NCI-H2196 treated with DMSO at 0.1 percent for 48 hours (cell line): ENCODE measurements around the gene PUS7.
A peak's percentile ranks its signal among the peaks of the same experiment; 100 is the strongest.
"Not testable (repeated sequence)": the region's sequence is repeated elsewhere in the genome, so short reads cannot be mapped to it uniquely, and the experiment has no call there.

Source experiments
- DNase-seq: peaks from one replicate; lab custom pipeline; 2025; ENCODE audit not compliant: unreplicated experiment; lab: John Stamatoyannopoulos, UW

PUS7 gene

DNA sequence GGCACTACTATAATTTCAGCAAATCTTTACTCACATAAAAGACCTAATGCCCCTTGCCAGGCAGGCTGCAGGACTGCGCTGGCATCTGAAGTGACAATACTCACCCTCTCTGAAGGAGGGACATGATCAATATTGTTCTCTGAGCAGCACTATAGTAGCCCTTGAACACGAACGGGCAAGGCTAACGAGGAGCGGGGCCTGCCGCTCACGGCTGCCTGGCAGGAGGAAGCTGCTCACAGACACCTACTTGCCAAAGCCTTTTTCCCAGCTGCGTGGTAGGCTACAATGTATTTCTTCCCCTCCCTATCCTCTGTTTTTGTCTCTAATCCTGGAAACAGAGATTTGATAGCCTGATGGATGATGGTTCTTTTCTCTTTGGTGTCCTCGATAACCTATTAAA is 19.9 kb downstream of the PUS7 start:
- no peak for DNase-seq

DNA sequence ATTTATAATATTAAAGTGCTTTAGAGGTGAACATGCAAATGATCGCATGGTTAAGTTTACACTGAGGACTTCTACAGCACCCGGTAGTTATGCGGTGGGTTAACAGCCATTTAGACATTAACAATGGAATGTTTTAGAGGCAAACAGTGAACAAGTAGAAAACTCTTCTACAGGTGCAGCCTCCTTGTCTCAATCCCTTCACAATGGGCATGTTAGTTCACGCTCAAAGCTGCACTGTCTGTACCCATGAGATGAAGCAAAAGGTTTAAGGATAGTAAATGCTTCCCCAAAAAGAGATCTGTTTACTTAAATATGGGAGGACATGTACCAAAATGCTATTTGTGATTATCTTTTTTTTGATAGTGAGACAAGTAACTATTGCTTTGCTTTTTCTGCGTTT is 25.1 kb downstream of the PUS7 start:
- no peak for DNase-seq

DNA sequence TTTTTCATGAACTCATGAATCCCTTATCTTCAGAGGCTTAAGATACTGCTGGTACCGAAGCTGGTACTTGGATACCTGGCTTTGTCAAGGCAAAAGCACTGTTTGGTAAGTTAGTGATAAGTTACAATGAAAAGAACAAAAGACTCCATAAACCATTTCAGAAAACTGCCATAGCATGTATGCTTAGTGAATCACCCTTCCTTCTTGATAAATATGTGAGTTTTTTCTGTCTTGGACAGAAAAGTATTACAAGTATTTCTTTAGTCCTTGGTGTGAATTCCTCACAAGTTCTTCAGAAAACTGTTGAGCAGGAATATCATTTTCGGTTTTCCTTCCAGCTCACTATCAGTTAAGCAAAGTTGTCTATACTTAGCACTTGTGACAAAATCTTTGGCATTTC is 25.6 kb downstream of the PUS7 start:
- DNase-seq = no peak

DNA sequence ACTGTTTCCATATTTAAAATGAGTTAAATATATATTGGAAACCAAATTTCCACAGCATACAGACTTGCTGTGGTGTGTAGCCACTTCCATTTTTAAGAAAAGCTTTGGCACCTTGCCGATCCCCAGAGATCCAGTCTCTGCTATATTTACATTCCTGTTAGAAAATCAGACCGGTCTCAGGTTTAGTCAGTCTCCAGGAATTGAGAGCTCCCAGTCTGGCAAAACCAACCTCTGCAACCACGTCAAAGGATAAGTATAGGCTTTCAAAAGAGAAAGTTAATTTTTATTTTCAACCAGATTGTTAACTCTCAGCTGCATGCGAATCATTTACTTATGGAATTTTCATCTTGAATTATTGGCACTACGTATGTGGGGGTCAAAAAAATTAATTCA is 28.2 kb downstream of the PUS7 start:
- no peak for DNase-seq

DNA sequence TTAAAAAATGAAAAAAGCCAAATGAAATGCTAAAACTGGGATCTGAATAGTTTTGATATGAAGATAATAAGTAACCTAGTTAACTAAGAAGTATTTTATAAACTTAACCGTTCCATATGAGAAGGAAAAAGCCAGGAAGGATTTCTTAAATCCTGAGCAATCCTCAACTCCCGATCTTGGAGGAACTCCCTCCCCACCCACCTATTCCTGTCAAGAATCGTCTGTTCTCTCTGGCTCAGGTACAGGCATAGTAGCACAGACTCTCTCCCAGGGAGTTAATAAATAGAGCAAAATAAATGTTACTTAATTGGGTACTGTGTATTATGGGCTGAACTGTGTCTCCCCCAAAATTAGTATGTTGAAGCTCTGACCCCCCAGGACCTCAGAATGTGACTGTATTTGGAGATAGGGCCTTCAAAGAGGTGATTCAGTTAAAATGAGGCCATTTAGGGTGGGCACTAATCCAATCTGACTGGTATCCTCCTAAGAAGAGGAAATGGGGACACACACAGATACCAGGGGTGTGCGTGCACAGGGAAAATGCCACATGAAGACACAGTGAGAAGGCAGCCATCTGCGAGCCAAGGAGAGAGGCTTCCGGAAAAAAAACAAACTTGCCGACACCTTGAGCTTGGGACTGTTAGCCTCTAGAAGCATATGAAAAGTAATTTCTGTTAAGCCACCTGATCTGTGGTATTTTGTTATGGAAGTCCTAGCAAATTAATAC is 28.7 kb downstream of the PUS7 start:
- no peak for DNase-seq

DNA sequence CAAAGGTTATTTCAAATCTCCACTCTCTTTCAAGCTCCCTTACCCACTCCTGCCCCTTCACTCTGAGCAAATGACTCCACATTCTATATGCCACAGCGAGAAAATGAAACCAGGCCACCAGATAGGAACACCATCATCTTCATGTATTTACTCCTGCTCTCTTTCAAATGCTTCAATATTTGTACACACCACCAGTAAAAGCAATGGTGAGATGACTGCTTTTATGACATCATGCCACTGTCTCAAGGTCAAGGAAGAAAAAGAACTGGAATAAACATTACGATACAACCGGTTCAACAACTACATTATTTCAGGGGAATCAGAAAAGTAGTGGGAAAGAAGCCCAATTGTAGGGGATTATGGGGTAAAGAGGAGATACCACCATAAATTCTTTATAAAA is 32.7 kb downstream of the PUS7 start:
- DNase-seq = no peak

DNA sequence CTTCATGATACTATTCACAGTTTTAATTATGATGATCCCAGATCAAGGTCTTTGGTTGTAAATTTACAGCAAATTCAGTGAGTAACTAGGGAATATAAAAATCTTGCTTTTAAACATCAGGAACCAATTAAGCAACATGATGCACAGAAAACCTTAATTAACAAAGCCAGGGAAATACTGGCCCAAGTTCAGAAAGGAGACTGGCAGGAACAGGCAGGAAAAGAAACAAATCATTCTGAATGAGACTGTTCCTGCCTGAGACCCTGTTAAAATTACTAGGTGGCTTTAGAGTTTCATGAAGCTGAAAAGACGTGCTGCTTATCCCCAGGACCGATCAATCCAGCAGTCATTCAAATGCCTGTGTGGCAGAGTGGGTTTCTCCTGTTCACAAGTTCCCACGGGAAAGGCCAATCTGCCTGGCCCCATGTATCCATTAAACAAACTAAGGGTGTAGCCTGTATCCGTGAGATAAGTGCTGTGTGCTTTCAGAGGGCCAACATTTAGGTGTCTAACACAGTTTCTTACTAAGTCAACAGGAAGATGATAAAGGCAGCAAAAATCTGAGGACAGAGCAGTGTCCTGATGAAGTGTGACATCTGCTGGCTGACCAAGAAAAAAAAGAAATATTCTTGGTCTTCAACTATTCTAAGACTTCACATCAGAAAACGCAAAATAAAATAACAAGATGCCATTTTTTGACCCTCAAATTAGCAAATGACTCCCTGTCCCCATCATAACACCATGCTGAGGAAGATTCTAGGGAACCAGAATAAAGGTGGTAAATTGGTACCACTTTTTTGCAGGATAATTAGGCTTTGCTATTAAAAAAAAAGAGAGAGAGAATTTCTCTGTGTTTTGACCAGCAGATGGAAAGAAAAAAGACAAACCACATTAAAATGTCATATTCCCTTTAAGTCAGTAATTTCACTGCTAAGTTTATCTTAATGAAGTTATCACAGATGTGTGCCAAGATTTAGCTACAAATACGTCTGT is 34.2 kb downstream of the PUS7 start:
- peak; percentile 5 for DNase-seq

DNA sequence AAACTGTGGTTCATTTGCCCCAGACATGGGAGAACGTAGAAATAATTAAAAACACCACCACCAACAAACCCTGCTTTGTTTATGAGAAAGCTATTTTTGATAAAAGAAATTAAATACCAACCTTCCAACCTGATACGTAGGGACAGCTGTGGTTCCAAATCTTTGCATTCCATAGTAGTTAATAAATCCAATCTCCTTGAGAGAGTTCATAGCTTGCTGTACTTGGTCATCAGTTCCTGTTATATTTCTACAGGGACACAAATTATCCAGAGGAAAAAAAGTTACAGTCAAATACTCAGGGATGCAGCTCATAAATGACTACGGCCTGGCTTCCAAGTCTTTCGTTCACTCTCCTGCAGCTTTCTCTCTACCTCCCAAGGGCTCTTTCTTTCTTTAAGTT is 41.1 kb downstream of the PUS7 start:
- no peak for DNase-seq

DNA sequence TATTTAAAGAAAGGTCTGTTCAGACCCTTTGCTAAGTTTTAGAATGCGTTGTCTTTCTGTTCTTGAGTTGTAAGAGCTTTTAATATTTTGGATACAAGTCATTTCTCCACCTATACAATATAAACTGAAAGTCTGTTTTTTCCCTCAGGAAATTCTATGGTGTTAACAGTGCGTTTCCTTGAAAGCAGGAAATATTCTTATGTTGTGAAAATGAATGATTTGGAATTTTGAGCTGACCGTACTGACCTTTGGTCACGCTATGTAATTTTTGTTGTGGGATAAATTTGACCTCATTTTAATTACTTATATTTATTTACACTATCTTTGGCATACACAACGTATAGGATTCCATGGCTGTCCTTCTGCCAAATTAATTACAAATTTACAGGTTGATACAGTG is 43.5 kb downstream of the PUS7 start:
- no peak for DNase-seq

DNA sequence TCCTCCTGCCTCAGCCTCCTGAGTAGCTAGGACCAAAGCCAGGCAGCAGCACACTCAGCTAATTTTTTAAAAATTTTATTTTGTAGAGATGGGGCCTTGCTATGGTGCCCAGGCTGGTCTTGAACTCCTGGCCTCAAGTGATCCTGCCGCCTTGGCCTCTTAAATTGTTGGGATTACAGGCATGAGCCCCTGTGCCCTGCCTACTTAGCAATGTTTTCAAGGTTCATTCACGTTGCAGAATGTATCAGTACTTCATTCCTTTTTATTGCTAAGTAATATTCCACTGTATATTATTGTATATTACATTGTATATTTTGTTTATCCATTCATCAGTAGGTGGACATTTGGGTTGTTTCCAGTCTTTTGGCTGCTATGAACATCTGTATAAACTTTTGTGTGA is 44.2 kb downstream of the PUS7 start:
- DNase-seq = no peak

DNA sequence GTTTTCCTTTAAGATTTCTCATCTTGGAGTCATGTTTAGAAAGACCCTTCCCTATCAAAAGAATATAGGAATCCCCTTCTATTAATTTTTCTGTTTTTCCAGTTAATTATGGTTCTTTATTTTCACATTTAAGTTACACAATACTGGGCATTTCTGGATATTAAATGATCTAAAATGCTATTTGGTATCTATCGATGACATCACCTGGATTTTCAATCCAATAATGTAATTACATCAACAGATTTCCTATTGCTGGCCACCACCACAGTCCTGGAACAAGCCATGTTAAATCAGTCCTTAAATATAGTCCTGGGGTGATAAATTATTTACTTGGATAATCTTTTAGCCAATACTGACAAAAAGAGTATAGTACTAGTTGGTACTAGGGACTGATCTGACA is 48.0 kb downstream of the PUS7 start:
- no peak for DNase-seq

DNA sequence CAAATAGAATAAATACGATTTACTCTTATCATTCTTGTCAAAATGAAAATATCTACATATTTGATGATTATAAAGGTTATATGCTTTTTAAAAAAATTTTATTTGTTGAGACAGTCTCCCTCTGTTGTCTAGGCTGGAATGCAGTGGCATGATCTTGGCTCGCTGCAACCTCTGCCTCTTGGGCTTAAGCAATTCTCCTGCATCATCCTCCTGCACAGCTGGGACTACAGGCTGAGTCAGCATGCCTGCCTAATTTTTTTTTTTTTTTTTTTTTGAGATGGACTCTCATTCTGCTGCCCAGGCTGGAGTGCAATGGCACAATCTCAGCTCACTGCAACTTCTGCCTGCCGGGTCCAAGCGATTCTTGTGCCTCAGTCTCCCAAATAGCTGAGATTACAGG is 48.9 kb downstream of the PUS7 start:
- no peak for DNase-seq

DNA sequence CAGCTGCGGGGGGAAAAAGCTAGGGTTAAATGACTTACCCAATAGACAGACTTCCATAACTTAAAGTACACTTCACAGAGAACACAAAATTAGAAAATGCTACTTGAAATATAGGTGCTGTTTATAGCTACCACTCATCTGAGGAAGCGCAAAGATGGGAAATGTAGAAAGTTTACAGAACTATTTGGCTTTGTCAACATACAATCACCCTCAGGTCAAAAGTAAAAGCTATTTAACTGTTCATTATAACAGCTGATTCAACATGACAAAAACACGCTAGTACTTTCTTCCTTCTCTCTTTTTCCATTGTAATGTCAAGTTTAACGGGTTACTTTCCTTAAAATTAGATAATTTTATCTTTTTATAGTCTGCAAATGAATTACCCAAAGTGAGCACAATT is 51.2 kb downstream of the PUS7 start:
- no peak for DNase-seq

DNA sequence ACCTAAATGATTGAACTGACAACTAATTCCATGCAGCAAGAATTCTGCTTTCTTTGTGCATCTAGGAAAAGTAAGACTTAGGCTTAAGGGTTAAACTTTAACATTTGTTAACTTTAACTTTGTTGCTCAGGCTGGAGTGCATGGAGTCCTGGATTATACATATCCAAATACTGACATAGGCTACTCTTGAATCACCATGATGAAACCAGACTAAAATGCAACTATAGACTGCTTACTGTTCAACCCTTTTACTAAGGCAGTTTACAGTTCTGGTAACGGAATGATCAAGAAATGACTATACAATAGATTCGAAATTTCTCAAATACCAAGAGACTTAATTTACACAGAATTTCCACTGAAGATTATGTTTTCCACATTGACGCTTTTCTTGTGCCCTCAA is 52.0 kb downstream of the PUS7 start:
- DNase-seq = no peak

DNA sequence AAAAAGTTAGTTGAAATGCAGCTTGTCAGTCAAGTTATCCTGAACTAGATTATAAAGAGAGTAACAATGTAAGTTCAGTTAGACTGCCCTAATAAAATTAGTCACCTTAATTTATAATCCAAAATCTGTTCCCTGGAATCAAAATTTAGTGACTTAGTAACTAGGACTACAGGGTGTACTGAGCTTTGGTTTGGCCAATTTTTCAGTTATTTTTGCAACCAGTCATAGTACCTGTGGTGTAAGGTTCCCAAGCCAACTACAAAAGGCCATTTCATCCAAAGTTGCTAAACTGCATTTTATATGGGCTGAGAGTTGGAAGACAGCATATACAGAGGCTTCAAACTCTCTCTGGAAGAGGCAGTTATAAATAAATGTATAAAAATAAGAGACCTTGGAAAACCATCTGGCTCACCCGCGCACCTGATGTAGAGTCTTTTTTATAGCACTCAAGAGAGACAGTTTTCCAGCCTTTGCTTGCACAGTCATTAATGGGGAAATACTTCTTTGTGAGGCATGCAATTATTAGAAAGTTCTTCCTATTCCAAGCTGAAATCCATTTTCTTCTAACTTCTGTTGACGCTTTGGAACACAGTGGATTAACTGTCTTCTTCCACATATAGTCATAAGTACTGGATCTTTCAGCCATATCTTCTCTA is 59.2 kb downstream of the PUS7 start:
- DNase-seq = no peak

DNA sequence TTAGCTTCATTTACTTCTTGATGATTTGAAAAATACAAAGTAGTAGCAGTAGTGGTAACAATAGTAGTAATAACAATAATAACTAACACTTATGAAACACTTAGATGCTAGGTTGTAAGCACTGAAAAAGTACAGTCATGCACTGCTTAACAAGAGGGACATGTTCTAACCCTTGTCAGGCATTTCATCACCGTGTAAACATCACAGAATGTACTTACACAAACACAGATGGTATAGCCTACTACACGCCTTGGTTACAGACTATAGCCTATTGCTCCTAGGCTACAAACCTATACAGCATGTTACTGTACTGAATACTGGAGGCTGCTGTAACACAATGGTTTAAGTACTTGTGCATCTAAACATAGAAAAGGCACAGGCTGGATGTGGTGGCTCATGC is 60.6 kb downstream of the PUS7 start:
- DNase-seq = no peak

DNA sequence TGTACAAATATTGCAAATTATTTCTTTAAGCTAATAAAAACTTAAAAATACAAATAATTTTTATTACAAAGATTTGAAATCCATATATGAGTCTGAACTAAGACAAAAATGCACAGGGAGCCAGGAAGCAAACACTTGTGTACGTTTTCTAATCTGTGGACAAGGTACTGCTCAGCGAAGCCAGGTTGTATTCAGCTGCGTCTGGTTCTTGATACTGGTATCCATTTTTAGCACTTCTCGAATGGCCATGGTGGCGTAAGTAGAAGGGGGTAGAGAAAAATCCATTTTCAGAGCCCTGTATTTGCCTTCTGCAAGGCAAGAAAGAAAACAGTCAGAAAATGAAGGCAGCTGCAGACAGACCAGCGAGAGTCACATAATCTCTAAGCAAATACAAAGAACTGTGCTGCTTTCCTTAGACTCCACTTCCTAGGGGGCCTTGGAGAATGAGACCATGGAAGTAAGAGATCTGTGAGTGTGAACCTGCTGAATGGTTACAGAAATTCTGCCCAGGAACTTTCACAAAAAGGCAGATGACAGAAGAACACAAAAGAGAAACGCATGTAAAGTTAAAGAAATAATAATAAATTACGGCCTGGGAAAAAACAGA is 64.3 kb downstream of the PUS7 start:
- no peak for DNase-seq

DNA sequence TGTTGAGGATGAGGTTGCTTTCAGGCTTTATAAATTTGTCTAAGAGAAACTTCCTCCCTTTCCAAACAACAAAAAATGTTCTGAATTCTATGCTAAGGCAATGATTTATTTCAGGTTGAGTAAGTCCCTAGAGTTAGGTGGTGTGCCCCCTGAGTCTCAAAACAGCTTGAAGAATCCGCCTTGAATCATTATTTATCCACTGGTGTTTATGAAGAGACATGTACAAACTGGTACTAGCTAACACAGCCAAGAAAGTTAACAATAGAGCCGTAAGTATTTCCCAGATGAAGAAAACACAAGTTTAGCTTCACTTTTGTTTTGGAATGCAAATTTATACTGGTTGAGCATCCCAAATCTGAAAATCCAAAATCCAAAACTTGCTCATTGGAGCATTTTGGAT is 67.2 kb downstream of the PUS7 start:
- DNase-seq = no peak

DNA sequence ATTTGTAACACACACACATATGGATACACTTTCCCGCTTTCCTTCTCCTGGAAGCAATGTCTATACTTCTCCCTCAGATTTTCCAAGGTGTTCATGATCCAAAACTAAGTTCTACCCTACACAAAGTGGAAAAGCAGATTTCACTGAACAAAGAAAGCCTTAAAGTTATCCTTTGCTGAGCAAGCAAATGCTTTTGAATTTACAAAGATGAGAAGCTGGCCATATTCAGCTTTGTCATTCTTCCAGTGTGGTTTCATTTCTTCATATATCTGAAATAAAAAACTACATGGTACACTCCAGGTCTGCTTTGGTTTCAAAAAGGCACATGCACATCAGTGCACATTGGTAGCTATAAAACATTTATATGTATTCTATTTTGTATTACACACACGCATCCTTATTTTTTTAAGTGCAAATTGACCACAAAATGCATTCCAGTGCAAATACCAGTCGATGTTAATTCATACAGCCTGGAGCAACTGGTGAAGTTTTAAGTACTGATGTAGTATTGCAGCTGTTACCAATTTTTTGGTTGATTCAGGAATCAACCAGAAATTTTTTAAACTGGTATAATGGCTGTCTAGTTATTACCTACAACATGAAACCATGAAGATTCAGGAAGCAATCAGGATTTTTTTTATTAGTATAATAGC is 67.8 kb downstream of the PUS7 start:
- DNase-seq = no peak

DNA sequence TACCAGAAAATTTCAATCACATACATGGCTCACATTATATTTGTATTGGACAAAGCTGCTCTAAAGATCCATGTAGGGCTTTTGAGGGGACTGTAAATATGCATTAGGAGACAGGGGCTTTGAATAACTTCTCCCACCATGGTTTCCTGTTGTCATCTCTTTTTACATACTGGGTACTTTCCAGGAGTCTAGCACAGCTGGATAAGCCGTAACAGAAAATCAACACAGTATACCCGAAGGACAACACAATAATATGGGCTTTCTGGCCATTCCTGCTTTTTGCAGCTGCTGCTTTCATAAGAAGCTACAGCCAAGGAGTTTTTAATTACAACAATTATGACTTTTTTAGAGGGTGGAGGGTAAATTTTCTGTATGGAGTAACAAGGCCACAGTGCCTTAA is 70.0 kb downstream of the PUS7 start:
- DNase-seq = no peak

DNA sequence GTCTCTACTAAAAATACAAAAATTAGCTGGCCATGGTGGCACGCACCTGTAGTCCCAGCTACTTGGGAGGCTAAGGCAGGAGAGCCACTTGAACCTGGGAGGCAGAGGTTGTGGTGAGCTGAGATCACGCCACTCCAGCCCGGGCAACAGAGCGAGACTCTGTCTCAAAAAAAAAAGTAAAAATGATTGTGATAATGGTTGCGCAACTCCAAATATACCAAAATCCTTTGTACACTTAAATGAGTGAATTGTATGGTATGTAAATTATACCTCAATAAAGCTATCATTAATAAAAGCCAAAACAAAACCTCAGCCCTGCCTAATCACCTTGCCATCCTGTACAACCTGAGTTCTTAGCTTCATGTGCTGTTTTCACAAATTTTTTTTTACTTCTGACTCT is 71.2 kb downstream of the PUS7 start:
- DNase-seq = not testable (repeated sequence)
